NCI-H128 (cell line): ENCODE results near the gene ACAP1.
"Not testable (repeated sequence)": the region's sequence is repeated elsewhere in the genome, so short reads cannot be mapped to it uniquely, and the experiment has no call there.

Source experiments
- DNase-seq: peaks from one replicate; lab custom pipeline; 2025; ENCODE audit not compliant: unreplicated experiment; lab: John Stamatoyannopoulos, UW

The ACAP1 gene

DNA sequence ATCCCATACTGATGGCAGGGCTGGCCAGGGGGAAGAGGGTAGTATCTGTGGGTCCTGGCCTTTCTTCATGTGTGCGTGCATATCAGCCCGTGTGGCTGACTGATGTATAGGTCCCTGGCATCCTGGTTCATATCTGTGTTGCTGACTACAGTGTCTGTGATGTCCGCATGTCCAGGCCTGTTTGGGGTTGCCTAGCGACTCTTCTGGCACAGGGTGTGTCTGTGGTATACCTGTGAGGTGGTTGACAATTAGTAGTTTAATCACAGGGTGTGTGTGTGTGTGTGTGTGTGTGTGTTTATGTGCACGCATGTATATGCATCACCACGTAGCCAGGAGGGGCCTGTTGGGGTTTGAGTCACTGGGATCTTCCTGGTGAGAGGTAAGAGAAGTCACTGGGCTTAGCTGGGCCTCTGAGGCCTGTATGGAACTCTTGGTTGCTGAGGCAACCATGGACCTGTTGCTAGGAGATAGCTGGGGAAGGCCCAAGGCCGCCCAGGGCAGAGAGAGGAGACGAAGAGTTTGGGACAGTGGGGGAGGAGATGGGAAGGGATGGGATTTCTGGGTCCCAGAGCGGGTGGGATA is 18.0 kb downstream of the ACAP1 start:
- no peak for DNase-seq

DNA sequence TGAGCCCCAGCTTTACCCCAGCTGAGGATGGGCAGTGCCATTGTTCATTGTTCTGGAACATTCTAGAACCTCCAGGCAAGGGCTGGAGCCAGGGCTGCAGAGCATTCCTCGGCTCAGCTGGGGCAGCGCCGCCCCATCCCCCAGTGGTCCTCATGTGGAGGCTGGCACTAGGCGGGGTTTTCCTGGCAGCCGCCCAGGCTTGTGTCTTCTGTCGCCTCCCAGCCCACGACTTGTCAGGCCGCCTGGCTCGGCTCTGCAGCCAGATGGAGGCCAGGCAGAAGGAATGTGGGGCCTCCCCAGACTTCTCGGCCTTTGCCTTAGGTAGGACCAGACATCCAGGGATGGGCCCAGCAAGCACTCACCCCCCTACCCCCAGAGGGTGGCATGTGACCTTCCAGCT is 18.7 kb downstream of the ACAP1 start, which contains the start of gene TMEM95:
TMEM95 (plus strand) TSS at position 104 of the 400 bp plus-strand sequence; CDS start at position 153, 49 bp downstream.
- DNase-seq, result no peak

DNA sequence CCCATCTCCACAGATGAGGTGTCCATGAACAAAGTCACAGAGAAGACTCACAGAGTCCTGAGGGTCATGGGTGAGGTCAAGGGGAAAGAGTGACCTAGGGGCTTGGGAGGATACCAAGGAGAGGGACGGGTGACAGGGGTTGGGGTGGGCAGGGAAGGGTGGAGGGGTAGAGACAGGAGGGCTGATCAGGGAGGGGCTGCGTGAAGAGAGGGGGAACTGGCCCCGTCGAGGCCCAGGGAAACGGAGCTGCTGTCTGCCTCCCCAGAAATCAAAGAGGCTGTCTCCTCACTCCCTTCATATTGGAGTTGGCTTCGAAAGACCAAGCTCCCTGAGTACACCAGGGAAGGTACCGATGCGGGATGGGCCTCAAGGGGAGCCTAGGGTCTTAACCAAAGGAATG is 19.2 kb downstream of the ACAP1 start:
- no peak for DNase-seq

DNA sequence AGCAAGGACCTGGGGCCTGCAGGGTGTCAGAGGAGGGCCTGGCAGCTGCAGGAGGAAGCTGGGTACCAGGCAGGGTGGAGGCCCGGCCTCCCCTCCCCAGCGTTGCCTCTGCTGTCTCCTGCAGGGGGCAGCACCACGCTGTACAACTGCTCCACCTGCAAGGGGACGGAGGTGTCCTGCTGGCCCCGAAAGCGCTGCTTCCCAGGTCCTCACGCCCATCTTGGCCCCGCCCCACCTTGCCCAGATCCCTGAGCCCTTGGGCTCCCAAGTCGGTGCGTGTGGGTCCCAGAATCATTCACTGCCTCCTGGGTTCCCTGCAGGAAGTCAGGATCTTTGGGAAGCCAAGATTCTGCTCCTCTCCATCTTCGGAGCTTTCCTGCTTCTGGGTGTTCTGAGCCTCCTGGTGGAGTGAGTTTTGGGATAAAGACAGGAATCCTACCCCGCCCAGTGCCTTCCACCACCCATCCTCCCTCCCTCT is 19.8 kb downstream of the ACAP1 start:
- peak; percentile 35 for DNase-seq

DNA sequence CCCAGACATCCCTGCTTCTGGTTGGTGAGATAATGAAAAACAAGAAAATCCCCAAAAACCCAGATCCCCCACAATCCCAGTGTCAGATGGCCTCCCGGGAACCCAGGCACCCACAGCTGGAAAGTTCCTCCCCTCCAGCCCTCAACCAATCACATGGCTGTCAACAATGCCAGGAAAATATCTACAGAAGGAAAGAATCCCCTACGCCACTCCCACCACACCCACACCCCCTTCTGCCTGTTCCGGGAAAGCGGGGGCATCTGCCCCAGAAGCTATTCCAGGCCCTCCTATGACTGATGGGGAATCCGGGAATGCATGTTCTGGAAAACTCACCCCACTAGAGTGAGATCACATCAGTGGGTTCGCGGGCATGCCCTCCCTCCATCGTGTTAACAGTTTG is 20.4 kb downstream of the ACAP1 start:
- no peak for DNase-seq

DNA sequence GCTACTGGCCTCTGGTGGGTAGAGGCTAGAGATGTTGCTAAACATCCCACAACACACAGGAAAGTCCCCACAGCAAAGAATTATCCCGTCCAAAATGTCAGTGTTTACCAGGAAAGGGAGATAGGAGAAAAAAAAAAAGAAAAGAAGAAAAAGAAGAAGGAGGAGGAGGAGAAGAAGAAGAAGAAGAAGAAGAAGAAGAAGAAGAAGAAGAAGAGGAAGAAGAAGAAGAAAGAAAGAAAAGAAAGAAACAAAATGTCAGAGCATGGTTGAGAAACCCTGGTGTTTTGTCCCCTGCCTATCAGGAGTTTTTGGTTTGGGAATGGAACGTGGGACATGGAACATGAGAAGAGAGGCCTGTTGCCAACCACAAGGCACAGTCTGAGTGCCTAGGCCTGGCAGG is 21.1 kb downstream of the ACAP1 start:
- DNase-seq, result no peak

DNA sequence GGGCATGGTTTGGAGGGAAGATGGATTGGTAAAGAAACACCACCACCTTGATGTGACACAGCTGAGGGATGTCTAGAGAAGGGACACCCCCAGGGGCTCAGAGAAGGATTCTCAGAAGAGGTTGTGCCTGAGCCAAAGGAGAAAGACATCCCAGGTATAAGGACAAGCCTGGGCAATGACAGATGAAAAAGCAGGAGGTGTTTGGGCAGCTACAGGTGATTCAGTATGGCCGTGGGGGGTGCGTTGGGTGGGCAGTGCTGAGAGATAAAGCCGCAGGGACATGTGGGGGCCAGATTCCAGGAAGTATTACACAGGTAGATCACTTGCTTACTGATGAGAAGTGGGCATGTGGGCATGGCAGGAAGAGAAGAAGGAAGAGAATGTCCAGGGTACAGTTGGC is 25.6 kb downstream of the ACAP1 start:
- DNase-seq, result no peak

DNA sequence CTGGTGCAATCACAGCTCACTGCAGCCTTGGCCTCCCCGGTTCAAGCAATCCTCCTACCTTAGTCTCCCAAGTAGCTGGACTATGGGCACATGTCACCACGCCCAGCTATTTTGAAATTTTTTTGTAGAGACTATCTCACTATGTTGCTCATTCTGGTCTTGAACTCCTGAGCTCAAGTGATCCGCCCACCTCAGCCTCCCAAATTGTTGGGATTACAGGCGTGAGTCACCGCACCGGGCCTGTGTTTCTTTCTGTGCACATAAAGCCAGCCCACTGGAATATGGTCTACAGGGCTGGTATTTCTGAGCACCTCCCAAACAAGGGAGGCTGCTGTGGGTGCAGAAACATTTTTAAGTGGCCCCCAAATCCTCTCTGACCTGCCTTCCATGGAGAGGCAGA is 27.0 kb downstream of the ACAP1 start:
- DNase-seq, result no peak

DNA sequence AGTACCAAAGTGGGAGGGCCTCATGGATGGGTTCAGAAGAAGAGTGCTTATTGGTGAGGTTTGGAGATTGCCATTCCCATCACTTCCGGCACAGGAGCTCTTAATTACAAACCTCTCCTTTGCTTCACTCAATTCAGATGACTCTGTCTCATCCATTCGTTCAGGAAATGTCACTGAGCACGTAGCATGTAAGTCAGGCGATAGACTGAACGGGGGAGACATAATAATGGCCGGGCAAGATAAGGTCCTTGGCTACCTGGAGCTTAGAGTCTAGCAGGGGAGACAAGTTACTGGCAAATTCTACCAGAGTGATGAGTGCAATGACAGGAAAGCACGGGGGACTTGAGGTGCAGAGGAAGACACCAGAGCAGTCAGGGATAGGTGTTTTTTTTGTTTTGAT is 29.6 kb downstream of the ACAP1 start:
- not testable (repeated sequence) for DNase-seq

DNA sequence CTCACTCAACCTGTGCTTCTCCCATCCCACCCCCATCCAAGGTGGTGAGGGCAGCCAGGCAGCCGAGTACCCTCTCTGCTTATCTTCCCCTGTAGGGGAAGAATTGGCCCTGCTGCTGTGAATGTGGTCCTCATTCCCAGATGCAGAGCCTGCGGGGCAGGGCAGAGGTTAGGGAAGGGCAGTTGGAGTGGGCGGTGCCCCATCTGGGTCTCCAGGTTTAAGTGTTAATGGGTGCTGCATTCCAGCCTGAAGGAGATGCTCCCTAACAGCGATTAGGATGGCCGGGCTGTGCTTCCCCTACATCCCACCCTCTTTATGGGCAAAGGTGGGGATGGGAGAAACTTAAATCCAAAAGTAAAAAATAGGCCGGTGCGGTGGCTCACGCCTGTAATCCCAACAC is 30.8 kb downstream of the ACAP1 start:
- DNase-seq, result no peak

DNA sequence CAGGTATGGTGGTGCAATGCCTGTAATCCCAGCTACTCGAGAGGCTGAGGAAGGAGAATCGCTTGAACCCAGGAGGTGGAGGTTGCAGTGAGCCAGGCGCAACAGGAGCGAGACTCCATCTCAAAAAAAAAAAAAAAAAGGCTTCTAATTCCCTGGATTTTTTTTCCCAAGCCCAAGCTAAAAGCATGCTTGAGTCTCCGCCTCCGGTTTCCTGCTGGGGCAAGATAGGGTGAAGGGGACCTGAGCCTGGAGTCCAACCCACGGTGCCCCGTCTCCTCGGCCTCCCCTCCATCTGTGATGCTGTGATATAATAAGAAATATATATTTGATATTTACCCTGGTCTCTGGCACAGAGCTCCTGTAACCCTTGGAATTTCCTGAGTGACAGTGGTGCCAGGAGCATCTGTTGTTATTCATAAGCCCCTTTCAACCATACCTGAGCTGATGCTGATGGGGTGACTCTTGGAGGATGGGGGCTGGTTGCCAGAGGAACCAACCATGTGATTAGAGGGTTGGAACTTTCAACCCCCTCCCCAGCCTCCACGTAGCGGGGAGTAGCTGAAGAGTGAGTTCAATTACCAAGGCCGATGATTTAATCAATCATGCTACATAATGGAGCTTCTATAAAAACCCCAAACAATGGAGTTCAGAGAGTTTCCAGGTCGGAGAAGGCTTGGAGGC is 31.7 kb downstream of the ACAP1 start:
- no peak for DNase-seq

DNA sequence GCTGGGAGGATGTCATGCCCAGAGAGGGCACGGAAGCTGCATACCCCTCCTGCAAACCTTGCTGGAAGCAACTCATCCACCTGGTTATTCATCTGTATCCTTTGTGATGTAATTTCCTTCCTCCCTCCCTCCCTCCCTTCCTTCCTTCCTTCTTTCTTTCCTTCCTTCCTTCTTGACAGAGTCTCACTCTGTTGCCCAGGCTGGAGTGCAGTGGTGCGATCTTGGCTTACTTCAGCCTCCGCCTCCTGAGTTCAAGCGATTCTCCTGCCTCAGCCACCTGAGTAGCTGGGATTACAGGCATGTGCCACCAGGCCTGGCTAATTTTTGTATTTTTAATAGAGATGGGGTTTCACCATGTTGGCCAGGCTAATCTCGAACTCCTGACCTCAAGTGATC is 32.3 kb downstream of the ACAP1 start:
- not testable (repeated sequence) for DNase-seq

DNA sequence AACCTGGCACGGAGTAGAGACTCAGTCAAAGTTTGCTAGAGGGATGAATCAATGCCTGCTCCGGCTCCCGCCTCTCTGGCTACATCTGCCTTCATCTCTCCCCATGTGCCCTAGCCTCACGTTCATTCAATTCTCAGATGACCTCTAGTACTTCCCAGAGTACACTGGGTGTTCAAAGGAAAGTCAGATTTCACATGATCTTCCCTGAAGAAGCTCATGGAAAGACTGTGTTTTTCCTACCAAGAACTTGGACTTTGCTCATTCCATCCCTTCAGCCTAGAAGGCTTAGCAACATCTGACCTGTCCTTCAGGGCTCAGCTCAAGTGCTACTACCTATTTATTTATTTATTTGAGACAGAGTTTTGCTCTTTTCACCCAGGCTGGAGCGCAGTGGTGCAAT is 33.5 kb downstream of the ACAP1 start:
- DNase-seq, result no peak

DNA sequence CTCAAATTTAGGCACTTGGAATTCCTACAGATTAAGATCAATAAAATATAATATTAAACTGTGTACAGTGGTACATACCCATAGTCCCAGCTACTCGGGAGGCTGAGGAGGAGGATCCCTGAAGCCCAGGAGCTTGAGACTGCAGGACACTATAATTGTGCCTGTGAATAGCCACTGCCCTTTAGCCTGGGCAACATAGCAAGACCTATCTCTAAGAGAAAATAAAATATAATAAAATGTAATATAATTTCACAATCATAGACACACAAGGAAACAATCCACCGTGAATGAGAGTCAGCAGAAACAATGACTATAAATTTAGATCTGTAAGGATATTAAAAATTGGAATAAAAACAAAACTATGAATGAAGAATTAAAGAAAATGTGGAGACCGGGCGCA is 34.5 kb downstream of the ACAP1 start:
- no peak for DNase-seq

DNA sequence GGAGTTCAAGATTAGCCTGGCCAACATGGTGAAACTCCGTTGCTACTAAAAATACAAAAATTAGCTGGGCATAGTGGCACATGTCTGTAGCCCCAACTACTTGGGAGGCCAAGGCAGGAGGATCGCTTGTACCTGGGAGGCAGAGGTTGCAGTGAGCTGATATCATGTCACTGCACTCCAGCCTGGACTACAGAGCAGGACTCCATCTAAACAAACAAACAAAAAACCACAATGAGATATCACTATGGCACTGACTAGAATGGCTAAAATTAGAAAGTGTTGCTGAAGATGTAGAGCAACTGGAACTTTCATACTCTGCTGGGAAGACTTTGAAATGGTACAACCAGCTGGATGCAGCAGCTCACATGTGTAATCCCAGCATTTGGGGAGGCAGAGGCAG is 38.0 kb downstream of the ACAP1 start:
- no peak for DNase-seq

DNA sequence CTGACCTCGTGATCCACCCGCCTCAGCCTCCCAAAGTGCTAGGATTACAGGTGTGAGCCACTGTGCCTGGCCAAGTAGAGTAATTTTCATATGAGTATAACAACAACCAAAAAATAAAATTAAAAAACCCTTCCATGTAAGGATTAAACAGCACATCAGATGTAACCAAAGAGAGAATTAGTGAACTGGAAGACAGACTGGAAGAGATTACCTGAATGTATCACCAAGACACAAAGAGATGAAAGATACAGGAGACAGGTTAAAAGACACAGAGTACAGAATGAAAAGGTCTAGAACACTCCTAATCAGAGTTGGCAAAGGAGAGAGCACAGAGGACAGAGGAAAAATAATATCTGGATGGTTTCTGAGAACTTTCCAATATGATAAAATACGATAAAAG is 42.8 kb downstream of the ACAP1 start:
- DNase-seq, result no peak

DNA sequence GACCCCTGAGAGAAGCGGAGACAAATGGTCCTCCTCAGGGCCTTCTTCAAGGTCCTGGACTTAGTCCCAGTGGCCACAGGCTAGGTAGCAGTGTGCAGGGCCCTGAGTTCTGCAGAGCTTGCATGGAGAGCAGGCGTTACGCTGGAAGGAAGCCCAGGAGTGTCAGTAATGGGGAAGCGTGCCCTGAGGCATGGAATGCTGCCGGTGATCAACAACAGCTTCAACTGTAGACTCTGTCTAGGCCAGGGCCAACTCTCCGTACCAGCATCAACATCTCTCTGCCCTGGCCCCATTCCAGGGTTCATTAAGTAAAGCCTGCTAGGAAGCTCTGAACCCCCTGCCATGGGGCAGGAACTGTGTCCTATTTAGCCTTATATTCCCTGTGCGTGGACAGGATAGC is 44.0 kb downstream of the ACAP1 start:
- no peak for DNase-seq

DNA sequence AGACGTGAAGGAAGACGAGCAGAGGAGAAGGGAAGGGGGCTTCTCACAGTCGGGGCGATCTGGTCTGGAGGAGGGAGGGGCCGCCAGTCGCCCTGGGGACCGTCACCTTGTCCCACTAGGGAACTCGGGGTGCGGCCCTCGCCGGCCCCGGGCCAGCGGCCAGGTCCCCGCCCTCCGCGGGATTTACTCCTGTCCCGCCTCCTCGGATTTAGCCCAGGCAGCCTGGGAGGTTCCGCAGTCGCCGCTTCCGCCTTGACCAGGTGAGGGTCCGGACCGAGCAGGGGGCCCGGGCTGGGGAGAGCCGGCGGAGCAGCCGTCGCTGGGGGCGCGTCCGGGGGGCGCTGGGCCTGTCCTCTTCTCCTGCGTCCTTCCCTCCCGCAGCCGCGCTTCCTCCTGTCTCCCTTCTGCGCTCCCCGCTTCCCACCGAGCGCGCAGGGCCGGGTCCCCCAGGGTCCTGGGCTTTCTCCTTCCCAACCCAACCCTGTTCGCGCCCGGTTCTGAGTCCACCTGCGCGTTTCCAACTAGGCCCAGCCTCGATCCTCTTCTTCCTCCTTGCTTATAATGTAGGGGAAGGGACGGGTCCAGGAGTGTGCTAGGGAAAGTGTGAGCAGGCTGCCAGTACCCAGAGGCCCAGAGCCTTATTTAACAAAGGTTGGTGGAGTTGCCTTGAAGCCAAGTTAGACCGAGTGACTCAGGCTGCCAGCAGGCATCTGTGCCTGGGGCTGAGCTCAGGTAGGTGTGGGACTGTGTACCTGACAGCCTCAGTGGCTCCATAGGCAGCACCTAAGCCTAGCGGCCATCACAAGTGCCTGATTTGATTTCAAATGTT is 44.7 kb downstream of the ACAP1 start, which contains the start of gene TNK1:
TNK1 (plus strand) TSS at position 235 of the 829 bp plus-strand sequence. CDS start 1,838 bp downstream, outside the sequence.
- DNase-seq, result no peak

DNA sequence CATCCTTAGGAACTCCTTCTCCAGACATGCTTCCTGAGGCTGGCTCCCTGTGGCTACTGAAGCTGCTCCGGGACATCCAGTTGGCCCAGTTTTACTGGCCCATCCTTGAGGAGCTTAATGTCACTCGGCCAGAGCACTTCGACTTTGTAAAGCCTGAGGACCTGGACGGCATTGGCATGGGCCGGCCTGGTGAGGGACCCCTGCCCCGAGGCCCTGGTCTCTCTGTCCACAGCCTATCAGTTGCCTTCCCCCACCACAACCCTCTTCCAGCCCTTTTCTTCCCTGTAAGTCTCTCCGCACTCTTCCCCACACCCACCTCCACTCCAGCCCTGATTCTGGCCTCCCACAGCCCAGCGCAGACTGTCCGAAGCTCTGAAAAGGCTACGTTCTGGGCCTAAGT is 46.6 kb downstream of the ACAP1 start:
- no peak for DNase-seq

DNA sequence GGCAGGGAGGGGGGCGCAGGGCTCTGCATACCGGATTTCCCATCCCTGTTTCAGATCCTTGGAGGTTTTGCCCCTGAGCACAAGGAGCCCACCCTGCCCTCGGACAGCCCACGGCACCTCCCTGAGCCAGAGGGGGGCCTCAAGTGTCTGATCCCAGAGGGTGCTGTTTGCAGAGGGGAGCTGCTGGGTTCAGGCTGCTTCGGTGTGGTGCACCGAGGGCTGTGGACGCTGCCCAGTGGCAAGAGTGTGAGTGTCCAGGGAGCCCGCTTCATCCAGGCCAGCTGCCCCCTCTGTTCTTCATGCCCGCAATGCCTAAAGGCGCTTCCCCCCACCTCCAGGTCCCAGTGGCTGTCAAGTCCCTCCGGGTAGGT is 47.0 kb downstream of the ACAP1 start:
- DNase-seq, result no peak

DNA sequence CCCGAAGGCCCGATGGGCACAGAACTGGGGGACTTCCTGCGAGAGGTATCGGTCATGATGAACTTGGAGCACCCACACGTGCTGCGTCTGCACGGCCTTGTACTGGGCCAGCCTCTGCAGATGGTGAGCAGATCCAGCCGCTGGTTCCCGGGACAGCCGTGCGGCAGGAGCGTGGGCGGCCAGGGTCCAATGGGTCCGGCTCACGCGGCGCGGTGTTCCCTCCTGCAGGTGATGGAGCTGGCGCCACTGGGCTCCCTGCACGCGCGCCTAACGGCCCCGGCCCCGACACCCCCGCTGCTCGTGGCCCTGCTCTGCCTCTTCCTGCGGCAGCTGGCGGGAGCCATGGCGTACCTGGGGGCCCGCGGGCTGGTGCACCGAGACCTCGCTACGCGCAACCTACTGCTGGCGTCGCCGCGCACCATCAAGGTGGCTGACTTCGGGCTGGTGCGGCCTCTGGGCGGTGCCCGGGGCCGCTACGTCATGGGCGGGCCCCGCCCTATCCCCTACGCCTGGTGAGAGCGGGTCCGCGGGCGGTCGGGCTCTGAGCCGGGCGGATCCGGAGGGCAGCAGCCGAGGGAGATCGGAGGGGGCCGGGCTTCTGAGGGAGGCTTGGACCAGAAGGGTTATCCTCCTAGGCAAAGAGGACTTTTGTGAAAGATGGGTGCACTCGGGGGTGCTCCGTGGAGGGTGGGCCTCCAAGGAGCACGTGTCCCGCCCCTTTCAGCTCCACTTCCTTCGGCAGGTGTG is 47.6 kb downstream of the ACAP1 start:
- peak; percentile 36 for DNase-seq
